GM11168 (cell line): ENCODE results near the gene CCDC34.

Experiments used
- in situ Hi-C: fragments of 300-500 bp; cut with MboI; formaldehyde crosslinking; loops from one replicate; pipeline ENCODE4 v1.12.0; 2022; ENCODE audit warnings: low sequenced_read_pairs; ENCODE audit not compliant: unreplicated experiment

The CCDC34 gene

DNA sequence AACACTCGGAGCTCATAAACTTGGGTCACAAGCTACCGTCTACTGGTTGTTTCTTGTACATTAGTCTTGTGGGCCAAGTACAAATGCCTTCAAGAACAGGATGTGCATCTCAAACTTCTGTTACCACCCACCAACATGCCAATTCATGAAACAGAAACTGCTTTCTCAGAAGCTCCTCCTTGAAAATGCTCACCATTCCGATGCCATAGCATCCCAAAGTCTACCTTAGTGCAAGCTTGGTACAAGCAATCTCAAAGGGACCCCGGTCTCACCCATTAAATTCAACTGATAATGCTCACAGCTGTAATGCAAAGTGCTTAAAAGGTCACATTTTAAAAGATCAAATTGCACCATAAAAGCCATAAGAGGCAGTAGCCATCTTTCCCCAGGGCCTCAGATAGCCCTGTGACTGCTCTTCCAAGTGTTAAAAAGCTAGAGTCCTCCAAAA lies 31.8 kb upstream of the CCDC34 start:
- in situ Hi-C loops, result no loop called here

DNA sequence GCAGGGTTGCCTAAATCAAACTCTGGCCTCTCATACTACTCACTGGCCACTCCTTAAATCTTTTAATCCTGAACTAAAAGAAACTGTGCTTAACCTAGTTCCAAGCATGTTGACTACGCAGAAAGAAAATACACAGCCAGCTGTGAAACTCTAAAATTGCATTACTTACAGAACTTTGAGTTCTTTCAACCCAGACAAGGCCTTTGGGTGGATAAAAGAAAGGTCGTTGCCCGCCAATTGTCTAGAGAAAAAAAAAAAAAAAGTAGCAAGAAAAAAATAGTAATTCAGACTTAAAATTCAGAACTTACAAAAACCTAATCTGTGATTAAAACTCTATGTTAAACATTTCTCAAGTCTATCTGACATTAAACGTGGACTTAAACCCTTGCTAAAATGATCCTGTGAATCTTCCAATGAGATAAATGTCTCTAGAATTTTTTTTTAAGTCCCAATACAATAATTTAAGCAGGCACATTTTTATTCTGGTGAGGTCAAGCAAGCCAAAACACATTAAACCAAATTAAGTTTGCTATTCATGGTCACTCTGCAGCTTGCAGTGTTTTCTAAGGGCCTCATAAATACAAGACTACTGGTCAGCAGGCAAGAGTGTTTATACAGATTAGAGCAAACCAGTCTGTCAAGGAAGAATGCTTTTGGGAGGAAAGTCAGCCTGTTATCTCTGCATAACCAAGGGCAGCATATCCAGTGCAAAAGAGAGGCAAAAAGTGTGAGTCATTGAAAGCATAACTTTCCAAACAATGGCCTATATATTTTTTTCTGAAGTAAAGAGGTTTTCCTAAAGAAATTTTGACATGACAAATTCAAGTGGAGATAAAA lies 29.5 kb upstream of the CCDC34 start:
- in situ Hi-C loops, result no loop called here

DNA sequence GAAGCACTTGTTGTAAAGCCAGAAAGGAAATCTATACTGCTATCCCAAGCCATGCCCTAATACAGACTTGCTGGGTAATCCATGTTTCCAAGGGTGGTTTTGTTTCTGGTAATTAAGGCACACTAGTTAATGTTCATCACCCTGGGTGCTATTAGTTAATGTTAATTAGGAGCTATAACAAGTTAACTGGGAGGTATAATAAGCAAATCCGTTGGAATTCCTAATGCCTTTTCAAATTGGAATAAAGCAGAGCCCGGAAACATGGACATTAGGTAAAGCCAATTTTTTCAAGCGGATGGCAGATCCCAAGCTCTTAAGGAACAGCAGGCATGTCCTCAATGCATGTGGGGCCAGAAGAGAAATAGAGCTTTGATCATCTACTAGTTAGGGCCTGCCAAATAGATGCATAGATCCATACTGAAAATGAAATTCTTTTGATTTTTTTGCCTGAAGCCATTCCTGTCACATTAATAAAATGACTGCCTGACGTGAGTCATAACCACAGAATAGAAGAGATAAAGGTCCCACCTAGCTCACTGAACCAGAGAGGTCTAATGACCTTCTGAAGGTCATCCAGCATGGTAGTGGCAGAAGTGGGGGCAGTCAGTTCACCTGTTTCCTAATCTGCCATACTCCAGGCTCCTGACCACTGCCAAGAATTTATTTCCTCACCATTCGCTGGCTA lies 28.5 kb upstream of the CCDC34 start:
- in situ Hi-C loops, result no loop called here

DNA sequence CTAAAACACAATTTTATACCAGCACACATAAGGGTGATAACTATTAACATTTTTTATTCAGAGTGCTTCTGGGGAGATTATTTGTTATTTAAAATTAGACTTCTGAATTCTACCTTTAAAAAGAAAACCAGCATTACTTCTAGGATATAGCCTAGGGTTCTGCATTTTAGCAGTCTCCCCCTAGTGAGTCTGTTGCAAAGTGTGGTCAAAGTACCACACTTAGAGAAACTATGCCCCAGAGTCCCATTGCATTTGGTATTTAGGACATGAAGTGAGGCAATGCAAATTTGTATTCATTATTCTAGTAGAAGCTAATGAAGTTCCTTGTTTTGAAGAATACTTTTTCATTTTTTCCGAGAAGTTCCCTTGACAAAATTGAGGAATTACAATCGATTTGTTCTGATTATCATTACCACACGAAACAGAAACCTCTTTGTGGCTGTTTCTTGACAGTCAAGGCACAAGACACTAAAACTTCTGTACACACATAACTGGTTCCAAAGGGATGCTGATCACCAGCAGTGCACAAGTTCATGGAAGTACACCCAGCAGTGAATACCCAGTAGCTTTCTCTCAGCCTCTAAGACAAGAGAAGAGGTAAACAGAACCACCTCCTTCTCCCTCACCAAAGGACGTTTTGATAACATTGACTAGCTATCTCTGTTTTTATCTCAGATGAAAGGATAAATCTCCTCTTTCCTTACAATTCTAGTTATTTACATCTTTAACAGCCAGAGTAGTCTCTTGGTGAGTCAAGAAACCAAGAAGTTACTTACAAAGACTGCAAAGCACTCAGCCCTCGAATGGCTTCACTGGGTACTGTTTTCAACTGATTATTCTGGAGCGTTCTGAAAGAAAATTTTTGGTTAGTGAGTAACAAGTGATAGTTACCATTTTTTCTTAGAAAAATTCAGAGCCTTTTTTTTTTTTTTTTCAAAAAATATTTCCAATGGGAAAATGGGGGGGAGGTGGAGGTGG lies 27.6 kb upstream of the CCDC34 start:
- in situ Hi-C loops, result no loop called here

DNA sequence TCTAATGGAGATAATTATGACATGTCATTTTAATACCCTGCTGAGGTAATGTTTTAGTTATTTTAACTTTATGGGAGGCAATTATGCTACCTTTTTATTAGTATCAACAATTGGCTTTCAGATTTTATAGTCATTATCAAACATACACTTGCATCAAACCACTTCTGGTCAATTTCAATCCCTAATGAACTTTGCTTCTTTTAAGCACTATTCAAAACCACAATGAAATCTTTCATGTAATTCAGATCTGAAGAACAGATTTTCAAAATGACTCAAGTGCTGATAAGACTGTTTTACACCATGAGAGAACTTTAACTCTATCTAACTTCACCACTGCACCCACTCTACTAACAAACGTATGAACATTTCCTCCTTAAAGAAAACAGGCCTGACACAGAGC lies 25.9 kb upstream of the CCDC34 start:
- in situ Hi-C loops, result no loop called here

DNA sequence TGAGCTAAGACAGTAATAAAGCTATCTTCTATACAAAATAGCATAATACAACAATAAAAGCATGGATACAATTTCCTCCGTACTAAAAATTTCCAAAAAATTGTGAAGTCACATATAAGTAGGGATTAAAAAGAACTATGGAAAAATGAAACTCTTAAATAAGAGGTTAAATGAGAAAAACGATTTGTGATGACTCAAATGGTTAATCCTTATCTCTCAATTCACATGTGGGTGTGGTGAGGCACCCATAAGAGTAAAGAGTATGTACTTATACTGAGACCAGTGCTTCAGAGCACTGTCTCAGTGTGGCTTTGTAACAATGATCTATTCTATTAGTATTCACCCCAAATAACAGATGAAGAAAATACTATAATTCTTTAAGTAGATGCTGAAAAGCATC lies 25.0 kb upstream of the CCDC34 start:
- in situ Hi-C loops, result no loop called here

DNA sequence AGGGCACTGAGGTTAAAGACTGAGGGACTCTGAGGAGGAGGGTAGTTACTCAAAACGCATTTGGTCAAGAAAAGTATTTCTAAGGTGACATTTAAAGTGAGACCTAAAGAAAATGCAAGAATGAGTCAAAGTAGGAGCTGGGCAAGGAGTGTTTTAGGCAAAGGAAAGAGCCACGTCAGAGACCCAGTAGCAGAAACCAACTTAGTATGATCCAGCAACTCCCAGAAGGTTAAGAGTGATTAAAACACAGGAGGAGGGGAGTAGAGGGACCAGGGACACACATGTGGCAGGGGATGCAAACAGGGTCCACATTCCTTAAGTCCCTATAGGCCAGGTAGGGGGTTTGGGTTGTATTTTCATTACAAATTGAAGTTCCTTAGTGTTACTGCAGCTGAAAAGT lies 24.3 kb upstream of the CCDC34 start:
- in situ Hi-C loops, result no loop called here

DNA sequence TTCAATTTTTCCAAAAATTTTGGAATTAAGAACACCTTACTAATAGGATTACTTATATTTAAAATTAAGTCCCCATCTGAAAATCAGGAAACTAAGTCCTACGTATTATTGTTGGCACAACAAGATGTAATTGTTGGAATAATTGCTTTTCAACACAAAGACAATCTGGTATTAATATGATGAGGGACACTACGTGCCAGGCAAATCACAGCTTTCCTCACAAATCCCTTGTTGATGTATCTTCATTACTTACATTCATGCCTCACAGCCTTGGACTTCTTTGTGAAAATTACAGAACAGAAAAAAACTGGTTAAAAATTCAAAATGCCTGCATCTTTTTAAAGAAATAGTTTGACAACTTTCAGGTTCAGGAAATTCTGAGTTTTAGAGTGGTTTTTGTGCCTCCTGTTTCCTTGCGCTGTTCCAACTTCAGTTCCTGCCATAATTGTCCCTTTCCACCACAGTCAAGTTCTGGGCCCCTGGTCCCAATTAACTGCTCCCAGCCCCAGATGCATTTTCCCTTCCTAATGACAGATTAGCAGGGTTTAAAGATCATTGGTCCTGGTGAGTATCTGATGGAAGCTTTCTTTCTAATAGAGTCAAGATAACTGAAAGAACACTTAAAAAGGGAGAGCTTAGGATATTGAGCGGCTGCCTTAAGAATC lies 23.3 kb upstream of the CCDC34 start:
- in situ Hi-C loops, result no loop called here

DNA sequence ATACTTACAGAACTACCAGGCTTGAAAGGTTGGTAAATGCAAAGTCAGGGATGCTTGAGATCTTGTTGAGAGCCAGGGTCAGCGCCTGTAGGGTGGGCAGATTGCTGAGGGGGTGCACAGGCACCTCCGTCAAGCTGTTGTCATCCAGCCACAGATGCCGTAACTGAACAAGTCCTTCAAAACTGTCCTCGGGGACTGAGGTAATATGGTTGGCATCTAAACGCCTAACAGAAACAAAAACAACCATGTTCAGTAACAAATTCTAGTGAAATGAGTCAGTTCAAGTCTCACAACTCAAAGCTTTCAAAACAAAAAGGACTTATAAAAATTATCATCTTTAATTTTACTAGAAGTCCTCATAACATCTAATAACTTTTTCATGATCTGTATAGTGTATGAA lies 22.2 kb upstream of the CCDC34 start:
- in situ Hi-C loops, result no loop called here

DNA sequence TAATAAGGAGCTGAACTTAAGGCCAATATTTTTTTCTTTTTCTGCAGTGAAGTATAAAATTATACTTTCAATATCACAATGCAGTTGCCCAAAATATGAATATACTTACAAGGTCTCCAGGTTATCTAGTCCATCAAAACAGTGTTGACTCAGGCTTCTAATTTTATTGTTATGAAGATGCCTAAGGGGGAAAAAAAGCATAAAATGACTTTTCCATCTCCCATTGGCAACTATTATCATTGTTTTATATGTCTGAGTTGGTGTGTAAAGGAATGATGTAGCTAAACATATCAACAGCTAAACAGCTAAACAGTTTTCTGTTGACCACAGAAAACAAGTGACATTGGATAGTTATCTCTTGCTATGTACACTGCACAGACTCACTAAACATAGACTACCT lies 21.2 kb upstream of the CCDC34 start:
- in situ Hi-C loops, result no loop called here

DNA sequence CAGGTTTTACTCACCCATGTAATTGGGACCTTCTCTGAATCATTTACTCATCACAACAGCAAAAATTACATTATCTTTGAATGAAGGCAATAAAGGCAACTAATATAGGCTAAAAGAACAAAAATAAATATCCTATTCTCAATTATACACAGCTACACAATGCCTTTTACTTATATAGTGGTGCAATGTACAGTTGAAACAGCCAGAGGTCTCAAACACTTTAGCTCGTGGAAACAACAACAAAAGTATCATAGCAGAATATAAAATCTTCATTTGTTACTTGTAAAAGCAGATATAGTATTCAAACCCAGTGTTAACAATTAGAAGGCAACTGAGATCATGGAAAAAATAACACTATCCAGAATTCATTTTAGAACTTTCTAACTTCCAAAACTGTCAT lies 20.6 kb upstream of the CCDC34 start:
- in situ Hi-C loops, result no loop called here

DNA sequence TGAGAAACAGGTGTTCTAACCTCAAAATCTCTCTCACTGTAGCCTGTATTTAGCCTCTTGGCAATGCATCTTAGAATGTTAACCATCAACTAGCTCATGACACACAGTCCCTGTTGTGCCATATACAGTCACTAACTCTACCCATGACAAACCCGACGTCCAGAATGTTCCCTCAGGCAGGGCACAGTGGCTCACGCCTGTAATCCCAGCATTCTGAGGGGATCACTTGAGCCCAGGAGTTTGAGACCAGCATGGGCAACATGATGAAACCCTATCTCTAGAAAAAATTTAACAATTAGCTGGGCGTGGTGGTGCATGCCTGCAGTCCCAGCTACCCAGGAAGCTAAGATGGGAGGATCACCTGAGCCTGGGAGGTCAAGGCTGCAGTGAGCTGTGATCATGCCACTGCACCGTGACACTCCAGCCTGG lies 18.2 kb upstream of the CCDC34 start:
- in situ Hi-C loops, result no loop called here

DNA sequence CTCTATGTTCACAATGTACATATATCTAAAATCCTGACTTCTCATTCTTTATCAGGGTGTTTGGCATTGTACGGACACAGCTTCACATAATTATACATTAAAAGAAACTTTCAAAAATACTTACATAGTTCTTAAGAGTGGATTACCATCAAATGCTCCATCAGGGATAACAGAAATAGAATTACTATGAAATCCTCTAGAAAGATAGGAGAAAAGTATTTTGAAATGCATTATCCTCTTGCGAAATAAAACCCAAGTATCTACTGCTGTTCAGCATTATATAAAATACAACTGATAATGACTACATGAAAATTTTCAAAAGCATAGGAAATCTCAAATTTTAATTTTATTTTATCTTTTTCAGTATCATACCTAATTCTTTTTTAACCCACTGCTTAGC lies 17.8 kb upstream of the CCDC34 start:
- in situ Hi-C loops, result no loop called here

DNA sequence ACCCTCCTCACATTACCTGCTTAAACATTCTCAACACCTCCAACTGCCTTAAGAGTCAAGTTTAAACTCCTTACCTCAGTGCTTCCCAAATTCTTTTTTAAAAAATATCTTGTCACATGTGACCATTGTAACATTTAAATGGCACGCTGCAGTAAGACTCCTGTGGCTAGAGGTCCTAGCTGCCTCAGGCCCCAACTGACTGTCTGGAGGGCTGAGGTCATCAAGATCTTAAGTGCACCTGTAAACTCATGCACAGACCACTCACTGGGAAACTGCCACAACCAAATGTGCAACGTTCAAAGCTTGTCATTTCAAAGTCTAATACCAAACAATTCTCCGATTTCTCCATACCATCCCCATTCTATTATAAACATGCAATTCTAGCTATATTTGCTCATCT lies 16.4 kb upstream of the CCDC34 start:
- in situ Hi-C loops, result no loop called here

DNA sequence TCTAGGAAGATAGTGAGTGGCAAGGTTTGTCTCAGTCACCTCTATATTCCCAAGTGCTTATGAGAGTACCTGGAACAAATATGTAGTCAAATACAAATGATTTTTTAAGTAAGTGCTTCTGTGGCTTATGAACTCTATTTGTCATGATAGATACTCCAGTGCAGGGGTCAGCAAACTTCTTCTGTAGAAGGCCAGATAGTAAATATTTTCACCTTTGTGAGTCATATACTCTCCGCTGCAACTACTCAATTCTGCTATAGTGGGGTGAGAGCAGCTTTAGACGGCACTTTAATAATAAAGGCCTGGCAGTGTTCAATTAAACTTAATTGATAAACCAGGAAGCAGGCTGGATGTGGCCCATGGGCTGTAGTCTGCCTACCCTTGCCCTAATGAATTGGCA lies 12.4 kb upstream of the CCDC34 start:
- in situ Hi-C loops, result no loop called here

DNA sequence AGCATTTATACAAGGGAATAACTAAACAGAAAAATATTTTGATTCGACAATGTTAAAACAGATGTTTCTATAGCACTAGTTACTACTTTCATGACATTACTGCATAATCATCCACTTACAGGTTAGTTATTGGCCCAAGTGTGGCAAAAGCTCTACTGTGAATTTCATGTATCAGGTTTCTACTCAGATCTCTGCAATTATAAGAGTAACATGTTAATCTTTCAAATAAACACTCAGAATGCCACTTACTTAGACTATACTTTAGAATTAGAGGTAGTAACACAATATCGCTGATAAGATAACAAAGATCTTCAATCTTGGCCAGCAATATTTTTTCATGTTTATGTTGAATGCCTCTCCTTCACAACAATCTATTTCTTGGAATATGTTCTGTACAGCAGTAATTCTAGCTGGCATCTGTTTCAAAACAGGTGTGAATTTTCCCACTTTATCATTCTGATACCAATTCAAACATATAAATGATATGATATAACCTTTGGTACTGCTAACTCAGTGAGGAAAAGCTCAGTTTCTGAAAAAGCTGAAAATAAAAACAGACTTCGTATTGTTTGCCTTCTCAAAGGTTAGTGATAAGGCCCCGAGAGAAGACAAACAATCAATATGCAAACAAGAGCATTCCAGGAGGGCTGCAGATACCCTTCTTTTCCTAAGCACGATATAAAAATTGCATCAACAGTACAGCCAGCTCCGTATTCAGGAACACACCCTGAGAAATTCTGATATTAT lies 11.0 kb upstream of the CCDC34 start:
- in situ Hi-C loops, result no loop called here

DNA sequence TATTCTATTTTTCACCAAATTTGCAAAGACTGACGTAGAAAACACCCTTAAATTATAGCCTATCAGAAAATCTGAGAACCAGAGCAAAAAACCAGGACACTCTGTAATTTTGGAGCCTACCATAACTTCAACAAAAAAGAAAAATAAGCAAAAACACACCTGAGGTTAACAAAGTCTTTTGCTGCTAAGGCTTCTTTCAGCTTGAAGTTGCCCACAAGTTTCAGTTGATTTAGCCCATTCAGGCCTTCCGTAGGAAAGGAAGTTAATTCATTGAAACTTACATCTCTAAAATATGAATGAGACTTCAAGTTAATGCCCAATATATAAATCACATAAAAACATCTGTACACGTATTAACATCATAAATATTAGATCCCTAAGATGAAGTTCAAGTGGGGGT lies 10.4 kb upstream of the CCDC34 start:
- in situ Hi-C loops, result no loop called here

DNA sequence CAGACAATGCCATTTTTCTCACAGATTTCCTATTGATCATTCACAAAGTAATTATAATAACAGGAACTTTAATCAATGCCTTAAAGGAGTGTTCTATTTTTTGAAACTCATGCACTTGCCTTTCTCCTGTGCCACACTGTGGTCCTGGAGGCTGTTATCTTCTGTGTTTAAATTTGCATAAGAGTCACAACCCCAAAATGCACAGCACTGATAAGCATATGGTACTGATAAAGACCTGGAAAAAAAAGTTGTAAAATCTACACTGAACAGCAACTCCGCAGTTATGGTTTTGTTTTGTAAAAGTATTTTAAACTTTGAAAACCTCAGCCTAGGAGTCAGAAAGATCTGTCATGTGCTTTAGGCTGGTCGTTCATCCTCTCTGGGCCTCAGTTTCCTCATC lies 9.1 kb upstream of the CCDC34 start:
- in situ Hi-C loops, result no loop called here

DNA sequence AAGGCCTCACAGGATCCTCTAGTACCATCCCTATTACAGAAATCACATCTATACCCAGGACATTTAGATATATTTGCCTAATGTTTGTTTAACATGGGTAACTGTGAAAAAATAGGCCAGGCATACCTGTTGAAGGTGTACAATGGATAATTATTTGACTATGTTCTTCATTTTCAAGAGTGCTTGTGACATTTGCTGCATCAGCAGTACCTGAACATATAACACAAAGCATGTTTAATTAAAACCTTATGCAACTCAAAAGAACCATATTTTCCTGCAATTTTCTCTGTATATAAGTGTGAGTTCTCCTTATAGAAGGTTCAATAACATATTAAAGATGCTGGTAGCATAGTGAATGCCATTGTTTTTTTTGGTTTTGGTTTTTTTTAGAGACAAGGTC lies 8.5 kb upstream of the CCDC34 start:
- in situ Hi-C loops, result no loop called here

DNA sequence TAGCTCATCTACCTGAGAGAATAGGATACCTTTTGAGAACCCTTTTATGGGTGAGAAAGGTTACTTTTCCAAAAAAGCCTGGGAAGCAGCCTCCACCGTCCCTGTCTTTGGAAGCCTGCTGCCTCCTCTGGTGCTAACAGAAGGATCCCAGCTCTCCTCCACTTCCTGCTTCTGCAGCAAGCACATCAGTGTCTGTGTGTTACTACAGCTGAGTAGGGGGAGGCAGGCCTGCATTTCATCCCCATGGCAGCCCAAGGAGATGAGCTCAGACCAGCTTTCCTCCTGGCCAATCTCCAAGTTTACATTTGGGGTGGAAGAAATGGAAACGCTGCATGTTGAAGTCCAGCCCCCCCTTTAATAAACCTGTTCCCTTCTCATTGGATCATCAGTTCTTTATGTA lies 7.4 kb upstream of the CCDC34 start:
- in situ Hi-C loops, result no loop called here
